ENCODE measurements around the gene HOXA4. TPM values are rescaled to one million over a fixed set of nuclear protein-coding genes. Genes with fewer than 3 reads are reported as not detected.

Gene HOXA4
- total RNA-seq, 1 experiment from 2014 or later = not detected

DNA sequence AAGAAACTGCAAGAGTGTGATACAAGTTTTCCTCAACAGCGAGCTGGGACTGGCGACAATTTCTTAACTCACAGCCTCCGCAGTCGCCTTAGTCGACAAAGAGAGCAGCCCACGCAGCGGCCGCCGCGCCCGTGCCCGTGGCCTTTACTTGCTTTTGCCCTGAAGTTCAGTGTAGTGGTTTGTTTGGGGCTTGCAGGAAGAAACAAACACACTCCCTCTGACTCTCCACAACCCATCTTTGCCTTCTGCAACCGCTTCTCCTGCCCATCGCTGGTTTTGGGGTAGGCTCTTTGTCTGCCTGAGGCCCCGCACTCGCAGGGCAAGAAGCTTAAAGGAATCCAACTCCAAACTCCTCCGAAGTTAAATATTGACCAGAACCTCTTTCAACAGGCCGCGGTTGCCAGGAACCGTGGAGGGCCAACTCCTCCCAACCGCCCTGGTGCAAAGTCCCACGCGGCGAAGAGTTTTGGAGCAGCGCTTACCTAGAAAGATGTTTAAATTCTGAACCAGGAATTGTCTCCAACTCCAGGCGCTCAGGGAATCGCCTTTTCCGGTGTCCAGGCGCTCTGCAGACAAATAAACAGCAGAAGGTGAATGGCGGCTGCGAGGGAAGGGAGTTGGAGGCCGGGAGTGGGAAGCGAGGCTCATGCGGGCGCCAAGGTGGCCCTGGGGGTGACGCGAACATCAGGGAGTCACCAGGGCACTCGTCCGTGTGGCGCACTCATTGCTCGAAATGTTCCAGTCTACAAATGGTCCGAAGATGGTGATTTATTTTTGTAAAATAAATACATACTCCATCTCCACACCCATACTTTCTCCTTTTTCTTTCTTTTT lies 8.3 kb downstream of the HOXA4 start:
- ChIA-PET CTCF (interaction anchor here (1.9 kb wide), 2 partner anchors 28 to 57 kb away, joined by 5 to 6 read pairs; no protein-coding TSS in a partner anchor), POLR2A (no interaction called here)
- no peak overlapping the region for H3K27ac Mint-ChIP-seq
- no peak for ATAC-seq
- no peaks in the 10 kb centered on the region for H3K9me3 Mint-ChIP-seq
- peaks cover 100% of the 10 kb centered on the region for H3K27me3 Mint-ChIP-seq (ENCODE audit: low read depth)
- H3K4me1 Mint-ChIP-seq = peaks cover 14% of the 10 kb centered on the region
- DNase-seq (ENCODE audit: low spot score) = no peak
- H3K36me3 Mint-ChIP-seq = no peaks in the 10 kb centered on the region
- H3K4me3 Mint-ChIP-seq = no peak overlapping the region
- TF ChIP-seq SOX15 (CRISPR knock-in tag; IDR thresholded peaks at IDR 0.05) (no peak), FOXJ3 (CRISPR knock-in tag; IDR thresholded peaks at IDR 0.05; ENCODE audit: borderline replicate concordance) (no peak), GTF2I (CRISPR knock-in tag; conservative IDR thresholded peaks at IDR 0.05) (no peak), SMAD3 (CRISPR knock-in tag; IDR thresholded peaks at IDR 0.05; ENCODE audit: borderline replicate concordance) (no peak), ZNF396 (CRISPR knock-in tag; IDR thresholded peaks at IDR 0.05; ENCODE audit: borderline replicate concordance) (no peak), NFE2L1 (CRISPR knock-in tag; IDR thresholded peaks at IDR 0.05) (no peak), ATF1 (CRISPR knock-in tag; IDR thresholded peaks at IDR 0.05) (no peak), OVOL2 (CRISPR knock-in tag; IDR thresholded peaks at IDR 0.05; ENCODE audit: borderline replicate concordance) (no peak), NFATC4 (CRISPR knock-in tag; IDR thresholded peaks at IDR 0.05) (no peak)

DNA sequence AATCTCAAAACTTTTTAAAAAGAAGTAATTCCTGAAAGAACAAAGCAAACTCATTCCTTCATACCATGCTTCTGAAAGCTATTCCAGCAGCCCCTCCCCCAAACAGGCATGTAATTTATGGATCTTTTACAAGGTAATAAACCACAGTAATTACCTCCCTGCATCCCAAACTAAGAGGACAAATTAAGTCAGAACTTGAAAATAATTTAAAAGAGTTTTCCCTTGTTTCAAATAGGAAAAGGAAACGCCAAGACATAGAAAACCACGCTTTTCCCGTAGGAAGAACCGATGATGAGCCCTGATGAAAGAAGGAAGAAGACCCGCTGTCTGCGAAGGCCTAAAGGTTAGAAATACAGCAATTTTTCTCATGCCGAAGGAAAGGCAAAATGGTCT lies 8.9 kb downstream of the HOXA4 start:
- no peak overlapping the region for H3K4me3 Mint-ChIP-seq
- H3K36me3 Mint-ChIP-seq = no peaks in the 10 kb centered on the region
- peaks cover 100% of the 10 kb centered on the region for H3K27me3 Mint-ChIP-seq (ENCODE audit: low read depth)
- H3K9me3 Mint-ChIP-seq = no peaks in the 10 kb centered on the region
- no peak overlapping the region for H3K27ac Mint-ChIP-seq
- no peak for ATAC-seq
- ChIA-PET CTCF (interaction anchor here (1.7 to 1.9 kb wide), 2 partner anchors 29 to 39 kb away, joined by 4 to 6 read pairs; no protein-coding TSS in a partner anchor), POLR2A (no interaction called here)
- H3K4me1 Mint-ChIP-seq = peaks cover 14% of the 10 kb centered on the region
- TF ChIP-seq, protein P1, sequence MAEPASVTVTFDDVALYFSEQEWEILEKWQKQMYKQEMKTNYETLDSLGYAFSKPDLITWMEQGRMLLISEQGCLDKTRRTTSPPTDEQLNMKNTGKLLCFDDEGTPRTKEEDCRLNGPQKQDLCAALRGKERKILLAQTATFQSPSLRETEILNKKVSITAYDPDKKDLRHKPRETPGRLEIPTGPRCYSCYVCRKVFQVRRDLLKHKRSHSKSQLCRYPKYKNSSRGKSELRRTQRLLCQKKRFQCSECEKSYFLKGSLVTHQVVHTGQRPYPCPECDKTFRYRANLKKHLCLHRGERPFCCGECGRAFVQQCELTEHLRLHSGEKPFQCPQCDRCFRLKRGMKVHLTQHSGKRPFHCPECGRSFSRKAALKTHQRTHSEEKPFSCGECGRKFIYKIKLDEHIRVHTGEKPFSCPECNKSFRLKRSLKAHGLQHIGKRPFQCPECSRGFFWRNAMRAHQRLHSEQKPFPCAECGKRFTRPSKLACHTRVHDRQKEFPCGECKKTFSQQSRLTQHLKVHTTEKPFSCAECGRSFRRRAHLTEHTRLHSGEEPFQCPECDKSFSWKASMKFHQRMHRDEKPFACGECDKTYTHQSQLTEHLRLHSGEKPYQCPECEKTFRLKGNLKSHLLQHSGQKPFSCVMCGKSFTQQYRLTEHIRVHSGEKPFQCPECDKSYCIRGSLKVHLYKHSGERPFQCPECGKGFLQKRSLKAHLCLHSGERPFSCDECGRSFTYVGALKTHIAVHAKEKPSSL (CRISPR knock-in tag; conservative IDR thresholded peaks at IDR 0.05) = no peak
- TF ChIP-seq, protein P2, sequence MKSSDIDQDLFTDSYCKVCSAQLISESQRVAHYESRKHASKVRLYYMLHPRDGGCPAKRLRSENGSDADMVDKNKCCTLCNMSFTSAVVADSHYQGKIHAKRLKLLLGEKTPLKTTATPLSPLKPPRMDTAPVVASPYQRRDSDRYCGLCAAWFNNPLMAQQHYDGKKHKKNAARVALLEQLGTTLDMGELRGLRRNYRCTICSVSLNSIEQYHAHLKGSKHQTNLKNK (CRISPR knock-in tag; IDR thresholded peaks at IDR 0.05) = no peak
- no peak for DNase-seq (ENCODE audit: low spot score)

DNA sequence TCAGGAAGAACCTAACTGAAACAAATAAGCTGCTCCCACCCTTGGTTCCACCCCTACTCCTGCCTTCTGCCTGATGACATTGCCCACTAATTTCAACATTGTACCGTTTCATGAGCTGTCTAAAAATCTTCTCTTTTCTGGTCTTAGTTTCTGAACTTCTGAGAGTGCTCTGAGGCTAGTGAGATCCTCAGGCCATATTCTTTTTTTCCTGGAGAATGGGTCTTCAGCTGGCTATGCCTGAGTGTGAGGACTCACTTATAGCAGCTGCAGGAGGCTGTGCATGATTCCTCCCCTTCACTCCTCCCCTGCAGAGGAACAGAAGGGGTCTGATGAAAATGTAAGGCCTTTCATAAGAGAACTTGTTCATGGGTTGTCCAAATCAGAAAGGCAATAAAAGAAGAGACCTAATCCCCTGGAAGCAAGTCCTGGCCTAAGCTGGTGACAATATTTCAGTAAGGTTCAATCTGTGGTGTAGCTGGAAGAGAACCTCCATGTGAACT lies 11.1 kb downstream of the HOXA4 start:
- peaks cover 100% of the 10 kb centered on the region for H3K27me3 Mint-ChIP-seq (ENCODE audit: low read depth)
- POLR2A ChIA-PET = no interaction called here
- TF ChIP-seq ATF1 (CRISPR knock-in tag; IDR thresholded peaks at IDR 0.05) (no peak), SMAD4 (CRISPR knock-in tag; IDR thresholded peaks at IDR 0.05) (no peak), IRF2 (CRISPR knock-in tag; IDR thresholded peaks at IDR 0.05; ENCODE audit: borderline replicate concordance, low read depth) (no peak), MYBL2 (CRISPR knock-in tag; IDR thresholded peaks at IDR 0.05) (no peak), NR1H2 (CRISPR knock-in tag; IDR thresholded peaks at IDR 0.05) (no peak), ZNF263 (CRISPR knock-in tag; IDR thresholded peaks at IDR 0.05; ENCODE audit: low read depth) (no peak), OVOL2 (CRISPR knock-in tag; IDR thresholded peaks at IDR 0.05; ENCODE audit: borderline replicate concordance) (no peak), MXD4 (CRISPR knock-in tag; IDR thresholded peaks at IDR 0.05; ENCODE audit: borderline replicate concordance) (no peak), KAT7 (CRISPR knock-in tag; IDR thresholded peaks at IDR 0.05; ENCODE audit: borderline replicate concordance) (no peak)
- TF ChIP-seq, protein P3, sequence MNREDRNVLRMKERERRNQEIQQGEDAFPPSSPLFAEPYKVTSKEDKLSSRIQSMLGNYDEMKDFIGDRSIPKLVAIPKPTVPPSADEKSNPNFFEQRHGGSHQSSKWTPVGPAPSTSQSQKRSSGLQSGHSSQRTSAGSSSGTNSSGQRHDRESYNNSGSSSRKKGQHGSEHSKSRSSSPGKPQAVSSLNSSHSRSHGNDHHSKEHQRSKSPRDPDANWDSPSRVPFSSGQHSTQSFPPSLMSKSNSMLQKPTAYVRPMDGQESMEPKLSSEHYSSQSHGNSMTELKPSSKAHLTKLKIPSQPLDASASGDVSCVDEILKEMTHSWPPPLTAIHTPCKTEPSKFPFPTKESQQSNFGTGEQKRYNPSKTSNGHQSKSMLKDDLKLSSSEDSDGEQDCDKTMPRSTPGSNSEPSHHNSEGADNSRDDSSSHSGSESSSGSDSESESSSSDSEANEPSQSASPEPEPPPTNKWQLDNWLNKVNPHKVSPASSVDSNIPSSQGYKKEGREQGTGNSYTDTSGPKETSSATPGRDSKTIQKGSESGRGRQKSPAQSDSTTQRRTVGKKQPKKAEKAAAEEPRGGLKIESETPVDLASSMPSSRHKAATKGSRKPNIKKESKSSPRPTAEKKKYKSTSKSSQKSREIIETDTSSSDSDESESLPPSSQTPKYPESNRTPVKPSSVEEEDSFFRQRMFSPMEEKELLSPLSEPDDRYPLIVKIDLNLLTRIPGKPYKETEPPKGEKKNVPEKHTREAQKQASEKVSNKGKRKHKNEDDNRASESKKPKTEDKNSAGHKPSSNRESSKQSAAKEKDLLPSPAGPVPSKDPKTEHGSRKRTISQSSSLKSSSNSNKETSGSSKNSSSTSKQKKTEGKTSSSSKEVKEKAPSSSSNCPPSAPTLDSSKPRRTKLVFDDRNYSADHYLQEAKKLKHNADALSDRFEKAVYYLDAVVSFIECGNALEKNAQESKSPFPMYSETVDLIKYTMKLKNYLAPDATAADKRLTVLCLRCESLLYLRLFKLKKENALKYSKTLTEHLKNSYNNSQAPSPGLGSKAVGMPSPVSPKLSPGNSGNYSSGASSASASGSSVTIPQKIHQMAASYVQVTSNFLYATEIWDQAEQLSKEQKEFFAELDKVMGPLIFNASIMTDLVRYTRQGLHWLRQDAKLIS (CRISPR knock-in tag; IDR thresholded peaks at IDR 0.05; ENCODE audit: borderline replicate concordance) = no peak
- no peaks in the 10 kb centered on the region for H3K36me3 Mint-ChIP-seq
- no peak for ATAC-seq
- H3K4me3 Mint-ChIP-seq = no peak overlapping the region
- H3K9me3 Mint-ChIP-seq = no peaks in the 10 kb centered on the region
- CTCF ChIA-PET = interaction anchor here (1.5 to 3.9 kb wide), 4 partner anchors 21 to 60 kb away, joined by 4 to 12 read pairs (median 6); partner anchors contain the start of gene HOXA1
- H3K4me1 Mint-ChIP-seq = peaks cover 14% of the 10 kb centered on the region
- H3K27ac Mint-ChIP-seq = no peak overlapping the region
- DNase-seq (ENCODE audit: low spot score) = no peak

Data from WTC11 (cell line).